ENCODE measurements around the gene FOXRED2.

- TF ChIP-seq SUZ12 (IDR thresholded peaks at IDR 0.05; ENCODE audit: extremely low read depth, insufficient read depth, insufficient read length) (no peak), YY1 (IDR thresholded peaks at IDR 0.05; ENCODE audit: insufficient read depth, insufficient read length) (no peak), ZNF274 (IDR thresholded peaks at IDR 0.05; ENCODE audit: low read depth, low read length) (no peak)
These were observed 3.5 kb upstream of the FOXRED2 start for GRCh38 chr22:36510384-36510783.

Measured in NT2/D1 (cell line).